ENCODE results near the gene GDF10.

GDF10 gene

GRCh38 chr10:47283101-47283630, 16.8 kb upstream of the GDF10 start:
- Histone ChIP-seq H2BK15ac (ENCODE audit: low read depth, poor library complexity, severe bottlenecking) (no peak overlapping the region), H4K8ac (ENCODE audit: low read length) (no peak overlapping the region)
- 72% methylated on average over 9 of the region's 9 CpGs for WGBS

GRCh38 chr10:47283848-47284247, 16.1 kb upstream of the GDF10 start:
- Histone ChIP-seq H2BK15ac (ENCODE audit: low read depth, poor library complexity, severe bottlenecking) (no peak overlapping the region), H3K9me3 (ENCODE audit: control insufficient read depth, low read length) (no peaks in the 10 kb centered on the region), H2AFZ (ENCODE audit: low read depth, low read length) (no peak overlapping the region), H3K27me3 (ENCODE audit: control insufficient read depth in 1 of 2, insufficient read depth in 1 of 2, low read length in 2 of 2) (peaks cover 24 to 41% of the 10 kb centered on the region in 2 experiments), H3K4me1 (ENCODE audit: control insufficient read depth, insufficient read depth, low read depth, low read length) (no peaks in the 10 kb centered on the region), H3K4me2 (ENCODE audit: low read length, poor library complexity, severe bottlenecking) (no peak overlapping the region), H4K8ac (ENCODE audit: low read length) (no peak overlapping the region), H2BK5ac (ENCODE audit: low read depth, low read length, poor library complexity, severe bottlenecking) (no peak overlapping the region), H3K4me3 (ENCODE audit: insufficient read depth in 1 of 2, low read depth in 1 of 2, low read length in 2 of 2) (no peak overlapping the region), H2BK120ac (ENCODE audit: low read depth, low read length) (no peak overlapping the region), H4K91ac (ENCODE audit: low read length) (no peak overlapping the region), H2AK5ac (ENCODE audit: low read length, severe bottlenecking) (no peak overlapping the region), H3K14ac (ENCODE audit: low read length in 2 of 2) (peak overlapping the region in 1 of 2 experiments; percentile 74), H3K4ac (ENCODE audit: low read depth in 1 of 2, low read length in 2 of 2) (no peak overlapping the region), H2BK12ac (ENCODE audit: low read length in 2 of 2) (no peak overlapping the region), H3K79me1 (replicated peaks; ENCODE audit: low read length, poor library complexity, severe bottlenecking) (no peaks in the 10 kb centered on the region), H3K9ac (ENCODE audit: low read length) (no peak overlapping the region), H3K23ac (ENCODE audit: low read length in 2 of 2) (no peak overlapping the region), H3K36me3 (ENCODE audit: control insufficient read depth in 1 of 2, insufficient read depth in 2 of 2, low read depth in 1 of 2, low read length in 2 of 2) (no peaks in the 10 kb centered on the region), H3K18ac (ENCODE audit: low read depth in 1 of 2, low read length in 2 of 2) (no peak overlapping the region), H3K27ac (ENCODE audit: low read length, poor library complexity, severe bottlenecking) (no peak overlapping the region)
- DNase-seq: no peak

More at GRCh38 chr10:47283101-47283630, 16.8 kb upstream of the GDF10 start:
- H3K9ac ChIP-seq (ENCODE audit: low read length): no peak overlapping the region
- H3K4ac ChIP-seq (ENCODE audit: low read depth in 1 of 2, low read length in 2 of 2): no peak overlapping the region
- H2BK120ac ChIP-seq (ENCODE audit: low read depth, low read length): no peak overlapping the region
- no peaks in the 10 kb centered on the region for H3K4me1 ChIP-seq (ENCODE audit: control insufficient read depth, insufficient read depth, low read depth, low read length)
- H3K4me3 ChIP-seq (ENCODE audit: insufficient read depth in 1 of 2, low read depth in 1 of 2, low read length in 2 of 2): no peak overlapping the region
- no peak overlapping the region for H3K18ac ChIP-seq (ENCODE audit: low read depth in 1 of 2, low read length in 2 of 2)
- H3K27me3 ChIP-seq (ENCODE audit: control insufficient read depth in 1 of 2, insufficient read depth in 1 of 2, low read length in 2 of 2): peaks cover 24 to 37% of the 10 kb centered on the region in 2 experiments
- no peak for DNase-seq
- no peak overlapping the region for H3K27ac ChIP-seq (ENCODE audit: low read length, poor library complexity, severe bottlenecking)
- H3K9me3 ChIP-seq (ENCODE audit: control insufficient read depth, low read length): no peaks in the 10 kb centered on the region
- no peaks in the 10 kb centered on the region for H3K79me1 ChIP-seq (replicated peaks; ENCODE audit: low read length, poor library complexity, severe bottlenecking)
- H2AK5ac ChIP-seq (ENCODE audit: low read length, severe bottlenecking): no peak overlapping the region
- H3K36me3 ChIP-seq (ENCODE audit: control insufficient read depth in 1 of 2, insufficient read depth in 2 of 2, low read depth in 1 of 2, low read length in 2 of 2): no peaks in the 10 kb centered on the region
- H2BK12ac ChIP-seq (ENCODE audit: low read length in 2 of 2): no peak overlapping the region
- H2AFZ ChIP-seq (ENCODE audit: low read depth, low read length): no peak overlapping the region
- no peak overlapping the region for H3K23ac ChIP-seq (ENCODE audit: low read length in 2 of 2)
- H3K4me2 ChIP-seq (ENCODE audit: low read length, poor library complexity, severe bottlenecking): no peak overlapping the region
- no peak overlapping the region for H3K14ac ChIP-seq (ENCODE audit: low read length in 2 of 2)
- peak overlapping the region; percentile 9 for H4K91ac ChIP-seq (ENCODE audit: low read length)
- no peak overlapping the region for H2BK5ac ChIP-seq (ENCODE audit: low read depth, low read length, poor library complexity, severe bottlenecking)

GRCh38 chr10:47285381-47286115, 14.4 kb upstream of the GDF10 start:
- Histone ChIP-seq H2BK15ac (ENCODE audit: low read depth, poor library complexity, severe bottlenecking) (no peak overlapping the region), H2AK5ac (ENCODE audit: low read length, severe bottlenecking) (no peak overlapping the region), H3K79me1 (replicated peaks; ENCODE audit: low read length, poor library complexity, severe bottlenecking) (no peaks in the 10 kb centered on the region), H4K8ac (ENCODE audit: low read length) (no peak overlapping the region), H3K18ac (ENCODE audit: low read depth in 1 of 2, low read length in 2 of 2) (no peak overlapping the region), H2BK5ac (ENCODE audit: low read depth, low read length, poor library complexity, severe bottlenecking) (no peak overlapping the region), H3K4me1 (ENCODE audit: control insufficient read depth, insufficient read depth, low read depth, low read length) (no peaks in the 10 kb centered on the region), H4K91ac (ENCODE audit: low read length) (no peak overlapping the region), H3K27ac (ENCODE audit: low read length, poor library complexity, severe bottlenecking) (no peak overlapping the region), H3K4me2 (ENCODE audit: low read length, poor library complexity, severe bottlenecking) (no peak overlapping the region), H3K9ac (ENCODE audit: low read length) (no peak overlapping the region), H3K27me3 (ENCODE audit: control insufficient read depth in 1 of 2, insufficient read depth in 1 of 2, low read length in 2 of 2) (peaks cover 24 to 58% of the 10 kb centered on the region in 2 experiments), H3K36me3 (ENCODE audit: control insufficient read depth in 1 of 2, insufficient read depth in 2 of 2, low read depth in 1 of 2, low read length in 2 of 2) (no peaks in the 10 kb centered on the region), H3K4ac (ENCODE audit: low read depth in 1 of 2, low read length in 2 of 2) (no peak overlapping the region), H3K9me3 (ENCODE audit: control insufficient read depth, low read length) (no peaks in the 10 kb centered on the region), H3K4me3 (ENCODE audit: insufficient read depth in 1 of 2, low read depth in 1 of 2, low read length in 2 of 2) (no peak overlapping the region), H2AFZ (ENCODE audit: low read depth, low read length) (no peak overlapping the region), H2BK12ac (ENCODE audit: low read length in 2 of 2) (no peak overlapping the region), H2BK120ac (ENCODE audit: low read depth, low read length) (no peak overlapping the region), H3K14ac (ENCODE audit: low read length in 2 of 2) (no peak overlapping the region), H3K23ac (ENCODE audit: low read length in 2 of 2) (no peak overlapping the region)
- WGBS: 56% methylated on average over 8 of the region's 8 CpGs
- DNase-seq: no peak

- H2BK120ac ChIP-seq (ENCODE audit: low read depth, low read length): no peak overlapping the region
- H3K27me3 ChIP-seq (ENCODE audit: control insufficient read depth in 1 of 2, insufficient read depth in 1 of 2, low read length in 2 of 2): peaks cover 24 to 59% of the 10 kb centered on the region in 2 experiments
- WGBS: 64% methylated on average over 4 of the region's 4 CpGs
- H2AK5ac ChIP-seq (ENCODE audit: low read length, severe bottlenecking): no peak overlapping the region
- no peak overlapping the region for H2BK5ac ChIP-seq (ENCODE audit: low read depth, low read length, poor library complexity, severe bottlenecking)
- no peak overlapping the region for H4K91ac ChIP-seq (ENCODE audit: low read length)
- H3K14ac ChIP-seq (ENCODE audit: low read length in 2 of 2): no peak overlapping the region
- H2BK12ac ChIP-seq (ENCODE audit: low read length in 2 of 2): no peak overlapping the region
- no peak overlapping the region for H3K4me3 ChIP-seq (ENCODE audit: insufficient read depth in 1 of 2, low read depth in 1 of 2, low read length in 2 of 2)
- H3K4ac ChIP-seq (ENCODE audit: low read depth in 1 of 2, low read length in 2 of 2): no peak overlapping the region
- no peak overlapping the region for H2BK15ac ChIP-seq (ENCODE audit: low read depth, poor library complexity, severe bottlenecking)
- H3K18ac ChIP-seq (ENCODE audit: low read depth in 1 of 2, low read length in 2 of 2): no peak overlapping the region
- H3K36me3 ChIP-seq (ENCODE audit: control insufficient read depth in 1 of 2, insufficient read depth in 2 of 2, low read depth in 1 of 2, low read length in 2 of 2): no peaks in the 10 kb centered on the region
- no peak overlapping the region for H3K23ac ChIP-seq (ENCODE audit: low read length in 2 of 2)
- H4K8ac ChIP-seq (ENCODE audit: low read length): no peak overlapping the region
- no peak overlapping the region for H3K4me2 ChIP-seq (ENCODE audit: low read length, poor library complexity, severe bottlenecking)
- no peaks in the 10 kb centered on the region for H3K9me3 ChIP-seq (ENCODE audit: control insufficient read depth, low read length)
- no peaks in the 10 kb centered on the region for H3K79me1 ChIP-seq (replicated peaks; ENCODE audit: low read length, poor library complexity, severe bottlenecking)
- H2AFZ ChIP-seq (ENCODE audit: low read depth, low read length): no peak overlapping the region
- no peak for DNase-seq
- H3K9ac ChIP-seq (ENCODE audit: low read length): no peak overlapping the region
- H3K27ac ChIP-seq (ENCODE audit: low read length, poor library complexity, severe bottlenecking): no peak overlapping the region
- no peaks in the 10 kb centered on the region for H3K4me1 ChIP-seq (ENCODE audit: control insufficient read depth, insufficient read depth, low read depth, low read length)
Observed at GRCh38 chr10:47286116-47286505, 13.9 kb upstream of the GDF10 start.

Data from mesenchymal stem cell (in vitro differentiated cells and primary cell).